ENCODE results near the gene NR2F1-AS1. TPM values are rescaled to one million over a fixed set of nuclear protein-coding genes. Genes with fewer than 3 reads are reported as not detected.
A peak's percentile ranks its signal among the peaks of the same experiment; 100 is the strongest.

NR2F1-AS1 gene
- total and polyA plus RNA-seq, 4 donors, result 2.0 to 4.0 (median 2.1) TPM

DNA sequence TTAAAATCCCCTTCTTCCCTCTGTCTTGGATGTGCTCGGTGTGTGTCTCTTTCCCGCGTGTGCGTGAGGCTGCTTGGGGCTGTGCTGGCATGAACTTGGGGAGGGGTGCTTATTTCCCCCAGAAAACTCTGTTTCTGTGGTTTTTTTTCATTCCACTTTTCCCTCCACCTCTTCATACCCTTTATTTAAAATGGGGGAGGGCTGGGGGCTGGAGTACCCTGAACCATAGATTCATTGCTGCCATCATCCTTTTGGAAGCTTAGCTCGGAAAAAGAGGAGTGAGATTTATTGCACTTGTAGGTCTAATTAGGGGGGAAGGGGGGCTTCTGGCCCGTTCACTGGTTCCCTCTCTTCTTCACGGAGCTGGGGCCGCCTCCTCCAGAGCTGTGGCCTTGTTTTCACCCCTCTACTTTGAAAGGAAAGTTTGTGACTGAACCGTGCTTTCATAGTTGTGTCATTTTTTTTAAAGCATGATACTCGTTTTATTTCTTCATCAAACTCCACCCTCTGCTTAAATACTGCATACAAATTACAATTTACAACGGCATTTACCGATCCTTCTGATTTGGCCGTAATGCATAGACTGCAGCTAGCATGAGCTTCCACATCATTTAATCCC is 4.9 kb upstream of the NR2F1-AS1 start:
- Histone ChIP-seq H3K9ac (ENCODE audit: low read depth in 1 of 2, low read length in 2 of 2) (no peak overlapping the region), H3K4me1 (ENCODE audit: control insufficient read depth in 4 of 4, insufficient read depth in 4 of 4, low read length in 3 of 4) (peaks cover 0 to 36% (median 16%) of the 10 kb centered on the region in 4 donors), H3K27me3 (ENCODE audit: control insufficient read depth in 4 of 4, insufficient read depth in 4 of 4, low read length in 3 of 4) (peaks cover 0 to 12% (median 2%) of the 10 kb centered on the region in 4 donors), H3K9me3 (ENCODE audit: control insufficient read depth in 4 of 4, low read length in 3 of 4) (no peaks in the 10 kb centered on the region), H3K4me3 (ENCODE audit: low read depth in 1 of 3, low read length in 3 of 3) (peak overlapping the region in 2 of 3 donors; percentile 38 to 70), H3K36me3 (ENCODE audit: control insufficient read depth in 4 of 4, insufficient read depth in 3 of 4, low read depth in 1 of 4, low read length in 3 of 4) (no peaks in the 10 kb centered on the region), H3K27ac (ENCODE audit: low read depth in 1 of 2, low read length in 2 of 2) (peak overlapping the region in 1 of 2 donors; percentile 6)
- 36% methylated on average over 13 of the region's 13 CpGs for WGBS
- TF ChIP-seq GABPA (IDR thresholded peaks at IDR 0.05 in 1 of 2, conservative IDR thresholded peaks at IDR 0.05 in 1 of 2) (no peak), NR2F2 (IDR thresholded peaks at IDR 0.05) (no peak), ATF3 (IDR thresholded peaks at IDR 0.05) (no peak), MAX (IDR thresholded peaks at IDR 0.05) (no peak), CTCF (IDR thresholded peaks at IDR 0.05; ENCODE audit: low read depth, low read length, missing input control) (no peak), HNF4G (IDR thresholded peaks at IDR 0.05) (no peak), YY1 (IDR thresholded peaks at IDR 0.05) (no peak), RXRA (IDR thresholded peaks at IDR 0.05) (no peak), EGR1 (IDR thresholded peaks at IDR 0.05; ENCODE audit: low read depth in 2 of 2) (no peak), SP1 (IDR thresholded peaks at IDR 0.05) (no peak), FOXA1 (IDR thresholded peaks at IDR 0.05) (no peak)
- DNase-seq (ENCODE audit: low spot score), result peak; percentile 29

DNA sequence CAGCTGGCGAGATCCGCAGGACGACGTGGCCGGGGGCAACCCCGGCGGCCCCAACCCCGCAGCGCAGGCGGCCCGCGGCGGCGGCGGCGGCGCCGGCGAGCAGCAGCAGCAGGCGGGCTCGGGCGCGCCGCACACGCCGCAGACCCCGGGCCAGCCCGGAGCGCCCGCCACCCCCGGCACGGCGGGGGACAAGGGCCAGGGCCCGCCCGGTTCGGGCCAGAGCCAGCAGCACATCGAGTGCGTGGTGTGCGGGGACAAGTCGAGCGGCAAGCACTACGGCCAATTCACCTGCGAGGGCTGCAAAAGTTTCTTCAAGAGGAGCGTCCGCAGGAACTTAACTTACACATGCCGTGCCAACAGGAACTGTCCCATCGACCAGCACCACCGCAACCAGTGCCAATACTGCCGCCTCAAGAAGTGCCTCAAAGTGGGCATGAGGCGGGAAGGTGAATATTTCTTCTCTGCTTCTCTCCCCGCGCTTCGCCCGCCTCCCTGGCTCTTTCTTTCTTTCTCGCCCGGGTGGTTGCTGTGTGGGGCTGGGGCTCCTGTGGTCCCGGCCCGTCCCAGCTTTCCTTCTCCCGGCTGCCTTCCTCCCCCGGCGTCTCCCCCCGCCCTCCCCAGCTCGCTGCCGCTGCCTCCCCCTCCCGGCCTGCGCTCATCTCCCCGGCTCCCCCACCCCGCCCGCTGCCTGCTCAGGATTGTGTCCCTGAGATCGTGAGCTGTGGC is 4.2 kb upstream of the NR2F1-AS1 start:
- DNase-seq (ENCODE audit: low spot score), result peak; percentile 35
- H3K9ac ChIP-seq (ENCODE audit: low read depth in 1 of 2, low read length in 2 of 2), result no peak overlapping the region
- peaks cover 0 to 43% (median 23%) of the 10 kb centered on the region in 4 donors for H3K4me1 ChIP-seq (ENCODE audit: control insufficient read depth in 4 of 4, insufficient read depth in 4 of 4, low read length in 3 of 4)
- H3K4me3 ChIP-seq (ENCODE audit: low read depth in 1 of 3, low read length in 3 of 3), result peak overlapping the region in 2 of 3 donors; percentile 60 to 70
- WGBS, result 2% methylated on average over 70 of the region's 70 CpGs
- H3K9me3 ChIP-seq (ENCODE audit: control insufficient read depth in 4 of 4, low read length in 3 of 4), result no peaks in the 10 kb centered on the region
- no peak for TF ChIP-seq ATF3 (IDR thresholded peaks at IDR 0.05)
- H3K36me3 ChIP-seq (ENCODE audit: control insufficient read depth in 4 of 4, insufficient read depth in 3 of 4, low read depth in 1 of 4, low read length in 3 of 4), result no peaks in the 10 kb centered on the region
- peaks cover 0 to 12% (median 2%) of the 10 kb centered on the region in 4 donors for H3K27me3 ChIP-seq (ENCODE audit: control insufficient read depth in 4 of 4, insufficient read depth in 4 of 4, low read length in 3 of 4)
- H3K27ac ChIP-seq (ENCODE audit: low read depth in 1 of 2, low read length in 2 of 2), result peak overlapping the region; percentile 6 to 16

GRCh38 chr5:93584596-93585040 is 3.6 kb upstream of the NR2F1-AS1 start:
- peaks cover 0 to 12% (median 3%) of the 10 kb centered on the region in 4 donors for H3K27me3 ChIP-seq (ENCODE audit: control insufficient read depth in 4 of 4, insufficient read depth in 4 of 4, low read length in 3 of 4)
- H3K4me3 ChIP-seq (ENCODE audit: low read depth in 1 of 3, low read length in 3 of 3), result peak overlapping the region in 1 of 3 donors; percentile 70
- H3K9ac ChIP-seq (ENCODE audit: low read depth in 1 of 2, low read length in 2 of 2), result no peak overlapping the region
- H3K9me3 ChIP-seq (ENCODE audit: control insufficient read depth in 4 of 4, low read length in 3 of 4), result no peaks in the 10 kb centered on the region
- DNase-seq (ENCODE audit: low spot score), result no peak
- no peaks in the 10 kb centered on the region for H3K36me3 ChIP-seq (ENCODE audit: control insufficient read depth in 4 of 4, insufficient read depth in 3 of 4, low read depth in 1 of 4, low read length in 3 of 4)
- peaks cover under 1 to 48% (median 28%) of the 10 kb centered on the region in 4 donors for H3K4me1 ChIP-seq (ENCODE audit: control insufficient read depth in 4 of 4, insufficient read depth in 4 of 4, low read length in 3 of 4)
- 2% methylated on average over 47 of the region's 48 CpGs for WGBS
- TF ChIP-seq ATF3 (IDR thresholded peaks at IDR 0.05), result no peak
- no peak for TF ChIP-seq MAX (IDR thresholded peaks at IDR 0.05)
- TF ChIP-seq GABPA (IDR thresholded peaks at IDR 0.05 in 1 of 2, conservative IDR thresholded peaks at IDR 0.05 in 1 of 2), result no peak
- TF ChIP-seq EGR1 (IDR thresholded peaks at IDR 0.05; ENCODE audit: low read depth in 2 of 2), result no peak
- no peak for TF ChIP-seq CTCF (IDR thresholded peaks at IDR 0.05; ENCODE audit: low read depth, low read length, missing input control)
- TF ChIP-seq HNF4A (conservative IDR thresholded peaks at IDR 0.05), result no peak
- H3K27ac ChIP-seq (ENCODE audit: low read depth in 1 of 2, low read length in 2 of 2), result no peak overlapping the region
